GM12878 (cell line): Measurements from ENCODE around the gene ETV1. TPM values are rescaled to one million over a fixed set of nuclear protein-coding genes. Genes with fewer than 3 reads are reported as not detected.

ENCODE experiments used
- ATAC-seq: fragments of 200-7000 bp; cut with Tn5 transposase; 3 replicates; pipeline ENCODE4 v1.9.1; 2020; ENCODE audit warnings: mild to moderate bottlenecking, moderate library complexity
- BruUV-seq: library from RNA; stranded (reverse); fragments of 400-500 nt; replicated peaks from 2 replicates; lab custom pipeline; 2021; lab: Mats Ljungman, UMichigan
- CTCF ChIA-PET: fragments of 300-600 bp; sonication (Branson Sonifier 250); formaldehyde crosslinking; extraction: SDS; loops from one replicate; lab custom pipeline; 2021; ENCODE audit warnings: inconsistent platforms; lab: Yijun Ruan, JAX
- POLR2A ChIA-PET: fragments of 350-600 bp; formaldehyde crosslinking; extraction: SDS; loops from one replicate; lab custom pipeline; 2021; ENCODE audit warnings: inconsistent platforms; lab: Charles Lee
- RAD21 ChIA-PET: fragments of 300-600 bp; sonication (Branson Sonifier 250); formaldehyde crosslinking; loops from one replicate; lab custom pipeline; 2023; ENCODE audit warnings: antibody characterized with exemption; ENCODE audit not compliant: unreplicated experiment; lab: Charles Lee
- SMC1A ChIA-PET: fragments of 300-600 bp; sonication (Branson Sonifier 250); formaldehyde crosslinking; loops from one replicate; lab custom pipeline; 2023; ENCODE audit not compliant: unreplicated experiment, uncharacterized antibody; lab: Charles Lee
- DNase-seq: peaks from one replicate; pipeline ENCODE4 v3.0.0-alpha.2; 2011; ENCODE audit warnings: low read depth, low spot score
- FAIRE-seq: peaks from 3 replicates; lab custom pipeline; 2011; peaks lifted over from hg19 to GRCh38; lab: Jason Lieb, UNC
- H2AFZ ChIP-seq: 2 replicates; pipeline ENCODE4 v1.6.0; 2011; ENCODE audit warnings: low read depth, low read length, control low read depth; ENCODE audit not compliant: control insufficient read depth
- H3K27ac ChIP-seq: 2 replicates; pipeline ENCODE4 v1.5.1; 2011; ENCODE audit warnings: control low read depth; ENCODE audit not compliant: control insufficient read depth, insufficient read depth
- H3K27me3 ChIP-seq, 2 experiments: replicated peaks in 1 of 2; 2 replicates each; pipeline versions ENCODE4 v1.6.0 to v1.6.1; 2011; ENCODE audit warnings: low read length in 1 of 2; ENCODE audit not compliant: control insufficient read depth in 2 of 2, insufficient read depth in 2 of 2
- H3K36me3 ChIP-seq, 2 experiments: 2 replicates each; pipeline ENCODE4 v1.5.1; 2011; ENCODE audit warnings: low read length in 1 of 2; ENCODE audit not compliant: control insufficient read depth in 2 of 2, insufficient read depth in 2 of 2
- H3K4me1 ChIP-seq: 2 replicates; pipeline ENCODE4 v1.6.1; 2011; ENCODE audit warnings: mild to moderate bottlenecking, low read length, moderate library complexity, mixed read lengths; ENCODE audit not compliant: control insufficient read depth, insufficient read depth
- H3K4me2 ChIP-seq: 2 replicates; pipeline ENCODE4 v1.6.0; 2011; ENCODE audit warnings: control low read depth; ENCODE audit not compliant: control insufficient read depth, insufficient read depth
- H3K4me3 ChIP-seq: fragments of 200-600 bp; sonication (generic); 2 replicates; pipeline ENCODE4 v1.5.1; 2016
- H3K79me2 ChIP-seq: 2 replicates; pipeline ENCODE4 v1.6.0; 2011; ENCODE audit warnings: low read length; ENCODE audit not compliant: control insufficient read depth, insufficient read depth
- H3K9ac ChIP-seq: 2 replicates; pipeline ENCODE4 v1.8.0; 2011; ENCODE audit warnings: low read length, control low read depth, mixed read lengths; ENCODE audit not compliant: control insufficient read depth, insufficient read depth
- H3K9me3 ChIP-seq: replicated peaks from 3 replicates; pipeline ENCODE4 v1.5.1; 2011; ENCODE audit warnings: mild to moderate bottlenecking, low read length; ENCODE audit not compliant: control insufficient read depth, insufficient read depth
- H4K20me1 ChIP-seq: 2 replicates; pipeline ENCODE4 v1.6.0; 2011; ENCODE audit not compliant: control insufficient read depth, insufficient read depth
- CREB1 ChIP-seq: IDR thresholded peaks from 2 replicates; pipeline ENCODE4 v1.6.1; 2012; ENCODE audit warnings: low read depth, mild to moderate bottlenecking, inconsistent platforms
- GABPA ChIP-seq: IDR thresholded peaks from 2 replicates; pipeline ENCODE4 v1.6.1; 2014; ENCODE audit warnings: antibody characterized with exemption, low read depth, mild to moderate bottlenecking, inconsistent platforms
- HCFC1 ChIP-seq: fragments of 150-350 bp; IDR thresholded peaks from 2 replicates; pipeline ENCODE4 v1.6.1; 2014; ENCODE audit warnings: low read length
- KAT2A ChIP-seq: conservative IDR thresholded peaks from 2 replicates; pipeline ENCODE4 v1.6.1; 2011; ENCODE audit warnings: low read depth, low read length; ENCODE audit not compliant: control insufficient read depth
- LARP7 ChIP-seq: fragments of 450-650 bp; IDR thresholded peaks from 2 replicates; pipeline ENCODE4 v1.6.1; 2017; ENCODE audit warnings: mild to moderate bottlenecking
- NFXL1 ChIP-seq: fragments of 450-650 bp; IDR thresholded peaks from 2 replicates; pipeline ENCODE4 v1.6.1; 2017; ENCODE audit warnings: antibody characterized with exemption, mild to moderate bottlenecking, borderline replicate concordance
- REST ChIP-seq: IDR thresholded peaks from 2 replicates; pipeline ENCODE4 v1.6.1; 2012; ENCODE audit warnings: mild to moderate bottlenecking, low read depth, low read length
- SMAD1 ChIP-seq: fragments of 450-650 bp; IDR thresholded peaks from 2 replicates; pipeline ENCODE4 v1.6.1; 2018; ENCODE audit warnings: mild to moderate bottlenecking, low read depth; ENCODE audit not compliant: partially characterized antibody
- SMARCA5 ChIP-seq: fragments of 450-650 bp; IDR thresholded peaks from 2 replicates; pipeline ENCODE4 v1.6.1; 2017; ENCODE audit warnings: mild to moderate bottlenecking
- SP1 ChIP-seq: IDR thresholded peaks from one replicate; pipeline ENCODE4 v1.6.1; 2011; ENCODE audit warnings: low read depth, low read length
- SREBF1 ChIP-seq: IDR thresholded peaks from 2 replicates; pipeline ENCODE4 v1.6.1; 2012; ENCODE audit warnings: mild to moderate bottlenecking, low read length
- SREBF2 ChIP-seq: IDR thresholded peaks from 2 replicates; pipeline ENCODE4 v1.6.1; 2012; ENCODE audit warnings: mild to moderate bottlenecking, low read length
- TCF12 ChIP-seq: IDR thresholded peaks from 2 replicates; pipeline ENCODE4 v1.6.1; 2011; ENCODE audit warnings: low read depth, mild to moderate bottlenecking, low read length
- ZNF687 ChIP-seq: fragments of 450-650 bp; IDR thresholded peaks from 2 replicates; pipeline ENCODE4 v1.6.1; 2017; ENCODE audit warnings: mild to moderate bottlenecking, moderate library complexity
- WGBS: methylation state at CpG from one replicate; pipeline ENCODE4 v1.1.6; 2016; ENCODE audit warnings: low lambda C conversion rate; ENCODE audit not compliant: insufficient replicate concordance, insufficient coverage; ENCODE audit errors: missing lambda C conversion rate; 5-methylcytosine and 5-hydroxymethylcytosine counted together
- in situ Hi-C: fragments of 300-500 bp; cut with MboI; formaldehyde crosslinking; loops from 9 replicates; pipeline ENCODE4 v1.14.3; 2018; ENCODE audit warnings: mixed read lengths
- intact Hi-C: fragments of 100-400 bp; cut with micrococcal nuclease; formaldehyde crosslinking; loops from one replicate; pipeline ENCODE4 v1.14.2; 2022; ENCODE audit not compliant: unreplicated experiment
- polyA plus RNA-seq, 11 experiments: library from polyadenylated mRNA; depleted of rRNA in 4 of 11; unstranded in 6 of 11; stranded (reverse) in 5 of 11; fragments of >200 nt; fragmentation: Nextera tagmentation in 4 of 11; fragmentation: Illumina TruSeq in 1 of 11; extraction: Ambion mirVana in 4 of 11; extraction: Trizol in 1 of 11; gene quantifications; 1 replicate in 1 of 11; 2 replicates in 10 of 11; pipeline versions ENCODE4 v1.2.1 to v1.2.3, GENCODE V29; 2011 to 2016; ENCODE audit warnings: inconsistent platforms in 2 of 11, missing spikeins in 2 of 11, low read depth in 1 of 11
- total RNA-seq, 4 experiments: library from RNA; depleted of rRNA in 3 of 4; stranded (reverse); fragments of >200 nt in 3 of 4; fragmentation: Illumina TruSeq in 1 of 4; extraction: Trizol in 1 of 4; gene quantifications; 2 replicates each; pipeline versions ENCODE4 v1.2.1 to v1.2.3, GENCODE V29; 2013 to 2021

The ETV1 gene
- total and polyA plus RNA-seq, 10 of the 15 experiments (the other 5 are each of a cell fraction or from before 2014, with no cell fraction given) = 0.03 to 9.3 (median 0.16) TPM; not detected in 4

GRCh38 chr7:13984831-13985685 lies 4.4 kb downstream of the ETV1 start:
- Histone ChIP-seq H3K36me3 (no peaks in the 10 kb centered on the region), H2AFZ (no peak overlapping the region), H3K4me2 (no peak overlapping the region), H3K27me3 (no peaks in the 10 kb centered on the region; a peak in 2 of 4 replicates), H3K79me2 (no peaks in the 10 kb centered on the region), H3K4me1 (no peaks in the 10 kb centered on the region), H3K9ac (no peak overlapping the region), H3K9me3 (no peaks in the 10 kb centered on the region; the same call in 2 of the 3 replicates), H4K20me1 (no peaks in the 10 kb centered on the region), H3K4me3 (no peak overlapping the region), H3K27ac (no peak overlapping the region)
- ChIA-PET CTCF (interaction anchor here (0.6 kb wide), 1 partner anchor 392 kb away, joined by 3 read pairs; no protein-coding TSS in a partner anchor), SMC1A (interaction anchor here (0.8 to 1.1 kb wide), 2 partner anchors 9 to 51 kb away, joined by 3 to 4 read pairs; no protein-coding TSS in a partner anchor), POLR2A (no interaction called here), RAD21 (no interaction called here)
- ATAC-seq = no peak
- 75% methylated on average over 2 of the region's 2 CpGs for WGBS
- no TSS peak for BruUV-seq
- in situ Hi-C loops = no loop called here
- FAIRE-seq = no peak
- no peak for DNase-seq
- intact Hi-C loops = no loop called here
- TF ChIP-seq LARP7 (no peak), SP1 (no peak), KAT2A (no peak), SMARCA5 (no peak), SREBF2 (no peak), SREBF1 (no peak), ZNF687 (no peak), CREB1 (no peak), HCFC1 (no peak), NFXL1 (no peak), GABPA (no peak), TCF12 (no peak), SMAD1 (no peak), REST (no peak)
